HepG2 (cell line): ENCODE data around the gene GDF15. TPM values are rescaled to one million over a fixed set of nuclear protein-coding genes. Genes with fewer than 3 reads are reported as not detected.

Experiments
- BRCA1 ChIP-seq: sonication (generic); formaldehyde crosslinking; IDR thresholded peaks from 2 replicates; pipeline ENCODE4 v1.4.0; 2020; ENCODE audit warnings: missing genetic modification reagents
- CREBL2 ChIP-seq: sonication (generic); formaldehyde crosslinking; IDR thresholded peaks from 2 replicates; pipeline ENCODE4 v1.8.1; 2023; ENCODE audit warnings: missing genetic modification reagents, mild to moderate bottlenecking, borderline replicate concordance
- DNMT1 ChIP-seq: sonication (generic); formaldehyde crosslinking; IDR thresholded peaks from 2 replicates; pipeline ENCODE4 v1.5.1; 2020; ENCODE audit warnings: mild to moderate bottlenecking, missing genetic modification reagents
- DR1 ChIP-seq: sonication (generic); formaldehyde crosslinking; IDR thresholded peaks from 2 replicates; pipeline ENCODE4 v1.8.0; 2021; ENCODE audit warnings: mild to moderate bottlenecking, missing genetic modification reagents, inconsistent platforms
- EEA1 ChIP-seq: sonication (generic); formaldehyde crosslinking; IDR thresholded peaks from 2 replicates; pipeline ENCODE4 v1.5.1; 2020; ENCODE audit warnings: mild to moderate bottlenecking, missing genetic modification reagents, borderline replicate concordance
- FIP1L1 ChIP-seq: fragments of 200-400 bp; formaldehyde crosslinking; IDR thresholded peaks from 2 replicates; pipeline ENCODE4 v1.6.1; 2018; ENCODE audit warnings: low read depth, mild to moderate bottlenecking, low read length, moderate library complexity, borderline replicate concordance; ENCODE audit not compliant: insufficient read depth
- FOXA1 ChIP-seq, 2 experiments: fragments of 450-650 bp in 1 of 2; sonication (generic) in 1 of 2; formaldehyde crosslinking in 1 of 2; IDR thresholded peaks; 2 replicates each; pipeline versions ENCODE4 v1.4.0 to v1.6.1; 2016 to 2020; ENCODE audit warnings: missing genetic modification reagents in 1 of 2
- GABPB1 ChIP-seq: IDR thresholded peaks from 2 replicates; pipeline ENCODE4 v1.6.1; 2016; ENCODE audit warnings: mild to moderate bottlenecking, missing genetic modification reagents, moderate library complexity, missing compliant biosample characterization
- HHEX ChIP-seq: IDR thresholded peaks from 2 replicates; pipeline ENCODE4 v1.6.1; 2016; ENCODE audit warnings: control low read depth
- HOXA3 ChIP-seq: sonication (generic); formaldehyde crosslinking; IDR thresholded peaks from 2 replicates; pipeline ENCODE4 v1.5.0; 2020; ENCODE audit warnings: missing genetic modification reagents
- HOXA9 ChIP-seq: sonication (generic); formaldehyde crosslinking; IDR thresholded peaks from 2 replicates; pipeline ENCODE4 v1.8.1; 2022; ENCODE audit warnings: missing genetic modification reagents, mild to moderate bottlenecking, moderate library complexity, borderline replicate concordance
- MAFG ChIP-seq: sonication (generic); formaldehyde crosslinking; IDR thresholded peaks from 2 replicates; pipeline ENCODE4 v1.5.1; 2020; ENCODE audit warnings: mild to moderate bottlenecking, missing genetic modification reagents
- MEIS1 ChIP-seq: sonication (generic); formaldehyde crosslinking; IDR thresholded peaks from 2 replicates; pipeline ENCODE4 v1.9.0; 2021; ENCODE audit warnings: mild to moderate bottlenecking, missing genetic modification reagents, moderate library complexity, borderline replicate concordance
- MLX ChIP-seq: IDR thresholded peaks from 2 replicates; pipeline ENCODE4 v1.6.1; 2016
- MTF2 ChIP-seq: sonication (generic); formaldehyde crosslinking; IDR thresholded peaks from 2 replicates; pipeline ENCODE4 v1.5.0; 2020; ENCODE audit warnings: missing genetic modification reagents, borderline replicate concordance
- NFYC ChIP-seq: IDR thresholded peaks from 2 replicates; pipeline ENCODE4 v1.6.1; 2016; ENCODE audit warnings: missing genetic modification reagents, missing compliant biosample characterization
- NR1H2 ChIP-seq: sonication (generic); formaldehyde crosslinking; IDR thresholded peaks from 2 replicates; pipeline ENCODE4 v1.8.1; 2022; ENCODE audit warnings: low read depth, missing genetic modification reagents, borderline replicate concordance
- PCBP1 ChIP-seq: fragments of 200-400 bp; formaldehyde crosslinking; IDR thresholded peaks from 2 replicates; pipeline ENCODE4 v1.6.1; 2017; ENCODE audit warnings: mild to moderate bottlenecking, low read depth, low read length, borderline replicate concordance
- POLR2G ChIP-seq: fragments of 200-400 bp; formaldehyde crosslinking; IDR thresholded peaks from 2 replicates; pipeline ENCODE4 v1.6.1; 2018; ENCODE audit warnings: mild to moderate bottlenecking, low read depth, low read length, moderate library complexity
- SNAPC5 ChIP-seq: sonication (generic); formaldehyde crosslinking; IDR thresholded peaks from 2 replicates; pipeline ENCODE4 v1.8.1; 2023; ENCODE audit warnings: mild to moderate bottlenecking, missing genetic modification reagents, borderline replicate concordance
- SRY ChIP-seq: sonication (generic); formaldehyde crosslinking; IDR thresholded peaks from 2 replicates; pipeline ENCODE4 v1.8.0; 2022; ENCODE audit warnings: mild to moderate bottlenecking, missing genetic modification reagents
- SUZ12 ChIP-seq: fragments of 150-350 bp; IDR thresholded peaks from 2 replicates; pipeline ENCODE4 v1.6.1; 2014; ENCODE audit warnings: low read depth, low read length
- SYNCRIP ChIP-seq: fragments of 200-400 bp; formaldehyde crosslinking; IDR thresholded peaks from 2 replicates; pipeline ENCODE4 v1.6.1; 2018; ENCODE audit warnings: mild to moderate bottlenecking, low read depth, low read length; ENCODE audit not compliant: insufficient read depth
- TAF1 ChIP-seq: sonication (generic); formaldehyde crosslinking; IDR thresholded peaks from 2 replicates; pipeline ENCODE4 v1.4.0; 2020; ENCODE audit warnings: missing genetic modification reagents
- XBP1 ChIP-seq: sonication (generic); formaldehyde crosslinking; IDR thresholded peaks from 2 replicates; pipeline ENCODE4 v1.5.0; 2020; ENCODE audit warnings: missing genetic modification reagents
- ZFP82 ChIP-seq: sonication (generic); formaldehyde crosslinking; IDR thresholded peaks from 2 replicates; pipeline ENCODE4 v1.5.1; 2020; ENCODE audit warnings: mild to moderate bottlenecking, missing genetic modification reagents, borderline replicate concordance
- ZNF503 ChIP-seq: sonication (generic); formaldehyde crosslinking; IDR thresholded peaks from 2 replicates; pipeline ENCODE4 v1.4.0; 2020; ENCODE audit warnings: missing genetic modification reagents
- ZNF552 ChIP-seq: sonication (generic); formaldehyde crosslinking; IDR thresholded peaks from 2 replicates; pipeline ENCODE4 v1.9.0; 2022; ENCODE audit warnings: missing genetic modification reagents, mild to moderate bottlenecking, borderline replicate concordance
- ZNF749 ChIP-seq: sonication (generic); formaldehyde crosslinking; IDR thresholded peaks from 2 replicates; pipeline ENCODE4 v1.8.0; 2022; ENCODE audit warnings: mild to moderate bottlenecking, missing genetic modification reagents, moderate library complexity, borderline replicate concordance
- ZNF782 ChIP-seq: sonication (generic); formaldehyde crosslinking; IDR thresholded peaks from 2 replicates; pipeline ENCODE4 v1.4.0; 2020; ENCODE audit warnings: missing genetic modification reagents, mild to moderate bottlenecking, borderline replicate concordance
- ZNF790 ChIP-seq: sonication (generic); formaldehyde crosslinking; IDR thresholded peaks from 2 replicates; pipeline ENCODE4 v1.8.0; 2022; ENCODE audit warnings: missing genetic modification reagents, mild to moderate bottlenecking, borderline replicate concordance
- polyA plus RNA-seq, 8 experiments: library from polyadenylated mRNA; depleted of rRNA in 3 of 8; stranded (reverse) in 7 of 8; unstranded in 1 of 8; fragments of >200 nt; fragmentation: Illumina TruSeq in 4 of 8; extraction: Trizol in 4 of 8; gene quantifications; 2 replicates each; pipeline versions ENCODE4 v1.2.1 to v1.2.3, GENCODE V29; 2011 to 2016; ENCODE audit warnings: low read depth in 4 of 8, missing spikeins in 1 of 8, mixed read lengths in 1 of 8; ENCODE audit not compliant: insufficient read depth in 1 of 8
- total RNA-seq, 5 experiments: library from RNA; depleted of rRNA; stranded (reverse); fragments of >200 nt; fragmentation: Illumina TruSeq; extraction: Trizol; gene quantifications; 2 replicates each; pipeline ENCODE4 v1.2.3, GENCODE V29; 2016; ENCODE audit warnings: low read depth in 1 of 5

The GDF15 gene
- total and polyA plus RNA-seq, 2 of the 13 experiments (the other 11 are each of a cell fraction or from before 2014, with no cell fraction given) = 146 to 422 TPM

GRCh38 chr19:18416778-18417249 is 30.9 kb downstream of the GDF15 start (continued):
- TF ChIP-seq ZNF552 (CRISPR knock-in tag) = no peak
- TF ChIP-seq EEA1 = no peak
- no peak for TF ChIP-seq POLR2G
- TF ChIP-seq FIP1L1 = no peak
- no peak for TF ChIP-seq NFYC (CRISPR knock-in tag)
- no peak for TF ChIP-seq SYNCRIP
- no peak for TF ChIP-seq SRY (CRISPR knock-in tag)
- no peak for TF ChIP-seq ZNF790
- TF ChIP-seq DR1 (CRISPR knock-in tag) = no peak
- TF ChIP-seq XBP1 = no peak
- TF ChIP-seq CREBL2 = no peak
- no peak for TF ChIP-seq ZNF782 (CRISPR knock-in tag)
- no peak for TF ChIP-seq SNAPC5
- TF ChIP-seq NR1H2 (CRISPR knock-in tag) = no peak
- TF ChIP-seq HHEX (CRISPR knock-in tag) = no peak
- no peak for TF ChIP-seq SUZ12
- TF ChIP-seq MTF2 (CRISPR knock-in tag) = no peak
- TF ChIP-seq BRCA1 (CRISPR knock-in tag) = no peak
- 0 out of 2 replicates have a peak, but pooled peaks have one; percentile 39 for TF ChIP-seq GABPB1 (CRISPR knock-in tag)
- no peak for TF ChIP-seq MLX
- TF ChIP-seq MAFG (CRISPR knock-in tag) = no peak
- TF ChIP-seq FOXA1 (IDR thresholded peaks at IDR 0.05) = no peak
- TF ChIP-seq FOXA1 (CRISPR knock-in tag; IDR thresholded peaks at IDR 0.05) = no peak
- no peak for TF ChIP-seq ZNF749
- peak; percentile 89; the same call in 1 of the 2 replicates for TF ChIP-seq PCBP1
- TF ChIP-seq MEIS1 = 0 out of 2 replicates have a peak, but pooled peaks have one; percentile 19
- no peak for TF ChIP-seq DNMT1 (CRISPR knock-in tag)
- TF ChIP-seq TAF1 (CRISPR knock-in tag) = no peak
- TF ChIP-seq HOXA3 (CRISPR knock-in tag) = peak; percentile 64
- TF ChIP-seq ZFP82 (CRISPR knock-in tag) = no peak
- TF ChIP-seq HOXA9 (CRISPR knock-in tag) = no peak
- no peak for TF ChIP-seq ZNF503
